ENCODE results near the gene SF3A2. TPM values are rescaled to one million over a fixed set of nuclear protein-coding genes. Genes with fewer than 3 reads are reported as not detected.

SF3A2 gene
- total and polyA plus RNA-seq, 4 donors, result 37.2 to 113 (median 63.0) TPM

DNA sequence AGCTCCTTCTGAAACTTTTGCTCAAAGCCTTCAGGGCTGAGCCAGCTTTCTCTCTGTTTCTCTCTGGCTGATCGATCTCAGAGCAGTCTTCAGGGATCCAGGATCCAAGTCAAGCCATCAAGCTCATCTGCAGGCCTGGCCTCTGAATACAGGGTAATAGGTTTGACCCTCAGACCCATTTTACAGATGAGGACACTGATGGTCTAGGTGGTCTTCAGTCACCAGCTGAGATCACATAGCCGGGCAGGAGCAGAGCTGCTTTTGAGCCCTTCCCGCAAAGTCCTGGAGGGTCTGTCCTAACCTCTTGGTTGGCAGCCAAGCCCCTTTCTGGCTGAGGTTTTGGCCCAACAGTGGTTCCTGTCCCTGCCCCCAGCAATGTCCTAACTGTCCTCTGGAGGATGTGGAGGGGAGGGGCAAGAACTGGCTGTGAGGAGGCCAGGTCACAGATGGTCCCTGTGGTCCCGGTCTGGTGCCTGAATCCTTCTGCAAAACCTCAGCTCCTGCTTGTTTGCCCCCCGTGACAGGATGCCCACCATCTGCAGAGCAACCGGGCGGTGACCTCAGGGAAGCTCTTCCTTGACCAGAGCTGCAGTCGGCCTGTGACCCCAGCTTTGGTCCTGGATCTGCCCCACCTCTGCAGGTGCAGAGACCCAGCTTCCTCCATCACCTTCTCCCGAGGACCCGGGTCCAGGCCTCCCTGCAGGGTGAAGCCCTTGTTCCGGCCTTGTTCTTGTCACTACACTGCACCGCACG lies 51.1 kb downstream of the SF3A2 start:
- Histone ChIP-seq H3K4me1 (ENCODE audit: control insufficient read depth in 5 of 5, insufficient read depth in 5 of 5, low read length in 5 of 5) (peaks cover 0 to 22% (median 9%) of the 10 kb centered on the region in 5 donors), H3K27ac (ENCODE audit: low read depth in 1 of 2, low read length in 1 of 2) (peak overlapping the region in 1 of 2 donors; percentile 18)

DNA sequence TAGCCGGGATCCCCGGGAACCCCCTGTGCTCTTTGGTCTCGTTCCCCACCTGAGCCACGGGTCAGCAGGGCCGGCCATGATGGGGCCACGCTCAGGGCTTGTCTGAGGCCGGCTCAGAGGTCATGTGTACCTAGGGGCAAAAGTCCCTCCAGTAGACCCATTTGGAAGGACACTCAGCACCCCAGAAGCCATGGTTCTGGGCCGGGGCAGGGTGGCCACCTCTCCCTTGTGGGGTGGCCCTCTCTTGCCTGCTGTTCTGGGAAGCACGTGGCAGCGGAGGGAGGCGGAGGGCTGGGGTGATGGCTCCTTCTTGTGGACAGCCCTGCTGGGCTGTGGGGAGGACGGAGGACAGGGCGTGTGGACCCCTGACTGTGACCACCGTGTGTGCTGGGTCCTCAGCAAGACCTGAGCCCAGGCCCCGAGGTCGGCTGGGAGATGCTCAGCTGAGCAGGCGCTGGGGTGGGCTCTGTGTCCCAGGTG lies 51.8 kb downstream of the SF3A2 start:
- no peak overlapping the region for H3K9ac ChIP-seq (ENCODE audit: insufficient read depth in 1 of 2, low read length in 2 of 2)
- no peak for DNase-seq
- H3K4me3 ChIP-seq, result no peak overlapping the region
- no peaks in the 10 kb centered on the region for H3K9me3 ChIP-seq (ENCODE audit: control insufficient read depth in 4 of 4, insufficient read depth in 3 of 4, low read length in 3 of 4)
- H3K27me3 ChIP-seq (ENCODE audit: control insufficient read depth in 3 of 3, insufficient read depth in 3 of 3, low read length in 2 of 3), result peaks cover 11 to 48% (median 26%) of the 10 kb centered on the region in 3 donors
- 78 to 82% methylated on average over 17 of the region's 17 CpGs for WGBS, 2 donors
- TF ChIP-seq, protein P1, sequence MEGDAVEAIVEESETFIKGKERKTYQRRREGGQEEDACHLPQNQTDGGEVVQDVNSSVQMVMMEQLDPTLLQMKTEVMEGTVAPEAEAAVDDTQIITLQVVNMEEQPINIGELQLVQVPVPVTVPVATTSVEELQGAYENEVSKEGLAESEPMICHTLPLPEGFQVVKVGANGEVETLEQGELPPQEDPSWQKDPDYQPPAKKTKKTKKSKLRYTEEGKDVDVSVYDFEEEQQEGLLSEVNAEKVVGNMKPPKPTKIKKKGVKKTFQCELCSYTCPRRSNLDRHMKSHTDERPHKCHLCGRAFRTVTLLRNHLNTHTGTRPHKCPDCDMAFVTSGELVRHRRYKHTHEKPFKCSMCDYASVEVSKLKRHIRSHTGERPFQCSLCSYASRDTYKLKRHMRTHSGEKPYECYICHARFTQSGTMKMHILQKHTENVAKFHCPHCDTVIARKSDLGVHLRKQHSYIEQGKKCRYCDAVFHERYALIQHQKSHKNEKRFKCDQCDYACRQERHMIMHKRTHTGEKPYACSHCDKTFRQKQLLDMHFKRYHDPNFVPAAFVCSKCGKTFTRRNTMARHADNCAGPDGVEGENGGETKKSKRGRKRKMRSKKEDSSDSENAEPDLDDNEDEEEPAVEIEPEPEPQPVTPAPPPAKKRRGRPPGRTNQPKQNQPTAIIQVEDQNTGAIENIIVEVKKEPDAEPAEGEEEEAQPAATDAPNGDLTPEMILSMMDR (IDR thresholded peaks at IDR 0.05; ENCODE audit: control extremely low read depth, extremely low read depth), result no peak
- H3K36me3 ChIP-seq (ENCODE audit: control insufficient read depth in 4 of 4, insufficient read depth in 4 of 4, low read length in 4 of 4), result peaks cover 0 to 1% (median 0%) of the 10 kb centered on the region in 4 donors
- peaks cover 0 to 22% (median 9%) of the 10 kb centered on the region in 5 donors for H3K4me1 ChIP-seq (ENCODE audit: control insufficient read depth in 5 of 5, insufficient read depth in 5 of 5, low read length in 5 of 5)
- ATAC-seq (ENCODE audit: insufficient read depth, low FRiP score), result no peak
- H3K27ac ChIP-seq (ENCODE audit: low read depth in 1 of 2, low read length in 1 of 2), result peak overlapping the region in 1 of 2 donors; percentile 3

More for the DNA sequence above, 51.1 kb downstream of the SF3A2 start:
- Histone ChIP-seq H3K4me3 (no peak overlapping the region), H3K9me3 (ENCODE audit: control insufficient read depth in 4 of 4, insufficient read depth in 3 of 4, low read length in 3 of 4) (no peaks in the 10 kb centered on the region), H3K36me3 (ENCODE audit: control insufficient read depth in 4 of 4, insufficient read depth in 4 of 4, low read length in 4 of 4) (peaks cover 0 to 1% (median 0%) of the 10 kb centered on the region in 4 donors), H3K27me3 (ENCODE audit: control insufficient read depth in 3 of 3, insufficient read depth in 3 of 3, low read length in 2 of 3) (peaks cover 11 to 43% (median 24%) of the 10 kb centered on the region in 3 donors), H3K9ac (ENCODE audit: insufficient read depth in 1 of 2, low read length in 2 of 2) (no peak overlapping the region)
- ATAC-seq (ENCODE audit: insufficient read depth, low FRiP score) (no peak), DNase-seq (no peak)
- TF ChIP-seq, protein P1 (IDR thresholded peaks at IDR 0.05; ENCODE audit: control extremely low read depth, extremely low read depth), result no peak
- WGBS, 2 donors, result 42 to 72% methylated on average over 13 of the region's 13 CpGs

DNA sequence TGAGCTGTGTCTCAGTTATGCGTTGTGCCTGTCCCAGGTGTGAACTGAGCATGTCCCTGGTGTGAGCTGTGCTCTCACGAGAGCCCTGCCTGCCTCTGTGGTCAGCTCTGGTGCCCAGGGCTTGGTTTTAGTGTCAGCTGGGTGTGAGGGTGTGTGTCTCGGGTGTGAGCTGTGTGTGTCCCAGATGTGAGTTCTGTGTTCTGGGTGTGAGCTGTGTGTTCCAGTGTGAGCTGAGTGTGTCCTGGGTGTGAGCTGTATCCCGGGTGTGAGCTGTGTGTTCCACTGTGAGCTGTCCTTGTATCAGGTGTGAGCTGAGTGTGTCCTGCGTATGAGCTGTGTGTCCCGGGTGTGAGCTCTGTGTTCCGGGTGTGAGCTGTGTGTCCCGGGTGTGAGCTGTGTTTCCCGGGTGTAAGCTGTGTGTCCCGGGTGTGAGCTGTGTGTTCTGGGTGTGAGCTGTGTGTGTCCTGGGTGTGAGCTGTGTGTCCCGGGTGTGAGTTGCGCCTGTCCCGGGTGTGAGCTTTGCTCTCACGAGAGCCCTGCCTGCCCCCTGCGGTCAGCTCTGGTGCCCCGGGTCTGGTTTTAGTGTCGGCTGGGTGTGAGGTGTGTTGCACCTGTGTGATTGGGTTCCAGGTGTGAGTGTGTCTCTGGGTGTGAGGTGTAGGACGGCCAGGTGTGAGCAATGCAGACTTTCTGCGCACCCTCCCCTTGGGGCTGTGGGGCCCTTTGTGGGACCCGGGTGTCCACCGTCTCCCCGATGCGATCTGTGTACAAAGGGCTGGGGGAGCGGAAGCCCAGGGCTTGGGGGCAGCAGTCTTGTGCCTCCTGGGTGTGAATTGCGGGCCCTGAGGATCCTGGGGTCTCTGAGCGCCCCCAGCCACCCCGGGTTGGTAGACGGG lies 52.4 kb downstream of the SF3A2 start:
- H3K27ac ChIP-seq (ENCODE audit: low read depth in 1 of 2, low read length in 1 of 2), result peak overlapping the region in 1 of 2 donors; percentile 70

More for the DNA sequence above, 52.4 kb downstream of the SF3A2 start:
- TF ChIP-seq, protein P1 (IDR thresholded peaks at IDR 0.05; ENCODE audit: control extremely low read depth, extremely low read depth), result no peak
- no peak overlapping the region for H3K9ac ChIP-seq (ENCODE audit: insufficient read depth in 1 of 2, low read length in 2 of 2)
- H3K4me3 ChIP-seq, result no peak overlapping the region
- peaks cover 0 to 22% (median 9%) of the 10 kb centered on the region in 5 donors for H3K4me1 ChIP-seq (ENCODE audit: control insufficient read depth in 5 of 5, insufficient read depth in 5 of 5, low read length in 5 of 5)
- peaks cover 0 to 2% (median 0%) of the 10 kb centered on the region in 4 donors for H3K9me3 ChIP-seq (ENCODE audit: control insufficient read depth in 4 of 4, insufficient read depth in 3 of 4, low read length in 3 of 4)
- H3K27me3 ChIP-seq (ENCODE audit: control insufficient read depth in 3 of 3, insufficient read depth in 3 of 3, low read length in 2 of 3), result peaks cover 11 to 55% (median 31%) of the 10 kb centered on the region in 3 donors
- peaks cover 0 to 1% (median 0%) of the 10 kb centered on the region in 4 donors for H3K36me3 ChIP-seq (ENCODE audit: control insufficient read depth in 4 of 4, insufficient read depth in 4 of 4, low read length in 4 of 4)
- WGBS, 2 donors, result 34 to 47% methylated on average over 27 to 28 of the region's 28 CpGs
- DNase-seq (no peak), ATAC-seq (ENCODE audit: insufficient read depth, low FRiP score) (no peak)

Measured in lung (tissue), 12 donors.